Peyer's patch (tissue), 4 donors: ENCODE data around the gene SPATC1L.

Experiments
- CTCF ChIP-seq, 6 experiments: fragments of 450-650 bp in 4 of 6; fragments of 200-600 bp in 2 of 6; sonication (generic) in 1 of 6; IDR thresholded peaks; one replicate each; pipeline ENCODE4 v1.5.1; 2017 to 2019; ENCODE audit warnings: antibody characterized with exemption in 6 of 6, mild to moderate bottlenecking in 3 of 6, moderate library complexity in 1 of 6
- POLR2A ChIP-seq, 2 donors: fragments of 450-650 bp; IDR thresholded peaks; one replicate each; pipeline ENCODE4 v1.5.1; 2017; ENCODE audit warnings: antibody characterized with exemption in 2 of 2, mild to moderate bottlenecking in 2 of 2, moderate library complexity in 2 of 2

GRCh38 chr21:46156378-46156645, 27.9 kb downstream of the SPATC1L start:
- TF ChIP-seq CTCF (IDR thresholded peaks at IDR 0.05) (no peak), POLR2A (IDR thresholded peaks at IDR 0.05) (no peak)
